ENCODE measurements around the gene SFI1.
A peak's percentile ranks its signal among the peaks of the same experiment; 100 is the strongest.
"Not testable (repeated sequence)": the region's sequence is repeated elsewhere in the genome, so short reads cannot be mapped to it uniquely, and the experiment has no call there.

The SFI1 gene, protein sequence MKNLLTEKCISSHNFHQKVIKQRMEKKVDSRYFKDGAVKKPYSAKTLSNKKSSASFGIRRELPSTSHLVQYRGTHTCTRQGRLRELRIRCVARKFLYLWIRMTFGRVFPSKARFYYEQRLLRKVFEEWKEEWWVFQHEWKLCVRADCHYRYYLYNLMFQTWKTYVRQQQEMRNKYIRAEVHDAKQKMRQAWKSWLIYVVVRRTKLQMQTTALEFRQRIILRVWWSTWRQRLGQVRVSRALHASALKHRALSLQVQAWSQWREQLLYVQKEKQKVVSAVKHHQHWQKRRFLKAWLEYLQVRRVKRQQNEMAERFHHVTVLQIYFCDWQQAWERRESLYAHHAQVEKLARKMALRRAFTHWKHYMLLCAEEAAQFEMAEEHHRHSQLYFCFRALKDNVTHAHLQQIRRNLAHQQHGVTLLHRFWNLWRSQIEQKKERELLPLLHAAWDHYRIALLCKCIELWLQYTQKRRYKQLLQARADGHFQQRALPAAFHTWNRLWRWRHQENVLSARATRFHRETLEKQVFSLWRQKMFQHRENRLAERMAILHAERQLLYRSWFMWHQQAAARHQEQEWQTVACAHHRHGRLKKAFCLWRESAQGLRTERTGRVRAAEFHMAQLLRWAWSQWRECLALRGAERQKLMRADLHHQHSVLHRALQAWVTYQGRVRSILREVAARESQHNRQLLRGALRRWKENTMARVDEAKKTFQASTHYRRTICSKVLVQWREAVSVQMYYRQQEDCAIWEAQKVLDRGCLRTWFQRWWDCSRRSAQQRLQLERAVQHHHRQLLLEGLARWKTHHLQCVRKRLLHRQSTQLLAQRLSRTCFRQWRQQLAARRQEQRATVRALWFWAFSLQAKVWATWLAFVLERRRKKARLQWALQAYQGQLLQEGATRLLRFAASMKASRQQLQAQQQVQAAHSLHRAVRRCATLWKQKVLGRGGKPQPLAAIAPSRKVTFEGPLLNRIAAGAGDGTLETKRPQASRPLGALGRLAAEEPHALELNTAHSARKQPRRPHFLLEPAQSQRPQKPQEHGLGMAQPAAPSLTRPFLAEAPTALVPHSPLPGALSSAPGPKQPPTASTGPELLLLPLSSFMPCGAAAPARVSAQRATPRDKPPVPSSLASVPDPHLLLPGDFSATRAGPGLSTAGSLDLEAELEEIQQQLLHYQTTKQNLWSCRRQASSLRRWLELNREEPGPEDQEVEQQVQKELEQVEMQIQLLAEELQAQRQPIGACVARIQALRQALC

DNA sequence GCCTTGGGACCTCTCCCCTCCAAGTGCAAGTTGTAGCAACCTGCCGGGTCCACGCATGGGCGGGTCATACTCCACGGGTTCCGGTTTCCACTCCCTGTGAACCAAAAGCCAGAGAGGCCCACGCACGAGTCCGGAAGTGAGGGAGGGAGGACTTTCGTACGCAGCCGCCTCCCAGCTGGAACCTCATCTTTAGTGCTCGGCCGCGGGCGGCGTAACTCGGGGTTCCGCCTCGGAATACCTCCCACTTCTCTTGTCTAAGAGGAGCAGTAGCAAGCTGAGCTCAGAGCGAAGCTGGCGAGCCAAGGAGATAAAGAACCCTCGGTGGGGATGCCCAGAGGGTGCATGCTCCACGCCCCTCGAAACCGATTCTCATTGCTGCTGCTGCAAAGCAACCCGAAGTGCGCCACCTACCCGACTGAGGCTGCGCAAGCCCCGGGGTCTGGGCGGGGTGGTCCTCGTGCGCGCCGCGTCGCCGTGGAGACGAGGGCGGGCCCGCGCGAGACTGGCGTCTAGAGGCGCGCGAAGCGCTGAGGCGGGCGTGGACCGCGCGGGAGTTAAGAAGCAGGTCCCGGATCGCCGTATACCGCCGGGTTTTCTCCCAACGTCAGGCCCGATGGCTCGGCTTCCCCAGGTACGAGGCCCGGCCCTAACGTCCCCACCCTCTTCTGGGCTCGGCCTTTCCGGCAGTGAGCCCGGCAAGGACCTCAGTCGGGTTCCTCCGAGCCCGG lies at the start of gene SFI1:
Gene SFI1, plus strand, starts transcription at position 530 of the 728 bp plus-strand sequence. CDS start 11,749 bp downstream, outside the sequence.
- DNase-seq, result peak; percentile 83

DNA sequence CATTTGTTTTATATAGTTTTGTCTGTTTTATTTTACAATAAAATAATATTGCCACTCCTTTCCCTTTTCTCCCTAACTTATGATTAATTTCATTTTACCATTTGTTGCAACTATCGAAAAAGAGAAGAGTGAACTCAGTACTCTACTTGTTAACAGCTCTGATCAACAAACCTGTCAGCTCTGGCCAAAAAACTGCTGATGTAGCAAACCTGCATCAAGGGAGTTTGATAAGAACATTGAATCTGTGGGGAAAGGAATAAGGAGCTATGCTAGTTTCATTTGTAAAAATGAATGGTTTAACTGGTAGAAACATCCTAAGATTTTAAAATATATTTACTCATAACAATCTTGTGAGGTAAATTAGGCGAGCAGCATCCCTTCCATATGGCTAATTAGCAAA lies 49.6 kb upstream of the SFI1 start:
- DNase-seq, result no peak

DNA sequence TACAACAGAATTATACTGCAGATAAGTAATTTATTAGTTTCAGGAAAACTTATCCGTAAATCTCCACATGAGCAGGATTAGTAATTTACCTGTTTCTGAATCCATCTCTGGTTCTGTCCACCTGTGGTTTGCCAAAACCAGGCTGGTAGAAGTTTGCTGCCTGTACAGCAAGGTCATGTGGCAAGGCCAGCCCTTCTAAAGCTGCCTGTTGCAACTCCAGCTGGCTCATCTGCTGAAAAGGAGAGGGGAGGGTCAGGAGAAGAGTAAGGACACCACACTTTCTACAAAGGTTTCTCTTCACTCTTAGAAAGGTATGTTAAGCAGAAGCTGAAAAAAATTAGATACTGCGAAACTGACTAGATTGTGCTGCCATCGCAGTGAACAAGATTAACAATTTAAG lies 49.0 kb upstream of the SFI1 start:
- no peak for DNase-seq

DNA sequence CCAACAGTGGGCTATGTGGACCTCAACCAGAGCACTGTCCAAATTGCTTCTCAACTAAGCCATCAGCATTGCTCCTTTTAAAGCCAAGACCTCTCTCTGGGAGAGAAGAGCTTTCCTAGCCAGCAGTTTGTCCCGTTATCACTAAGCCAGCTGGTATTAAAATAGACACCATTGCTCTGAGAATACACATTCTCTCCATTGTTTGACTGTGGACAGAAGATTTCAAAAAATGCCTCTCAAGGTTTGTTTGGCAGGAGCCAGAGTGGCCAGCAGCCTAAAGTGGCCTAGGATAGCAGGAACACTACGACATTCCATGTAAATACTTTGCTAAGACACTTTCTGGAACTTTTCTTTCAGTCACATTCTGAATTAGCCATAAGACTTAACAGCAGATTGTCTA lies 48.0 kb upstream of the SFI1 start:
- no peak for DNase-seq

DNA sequence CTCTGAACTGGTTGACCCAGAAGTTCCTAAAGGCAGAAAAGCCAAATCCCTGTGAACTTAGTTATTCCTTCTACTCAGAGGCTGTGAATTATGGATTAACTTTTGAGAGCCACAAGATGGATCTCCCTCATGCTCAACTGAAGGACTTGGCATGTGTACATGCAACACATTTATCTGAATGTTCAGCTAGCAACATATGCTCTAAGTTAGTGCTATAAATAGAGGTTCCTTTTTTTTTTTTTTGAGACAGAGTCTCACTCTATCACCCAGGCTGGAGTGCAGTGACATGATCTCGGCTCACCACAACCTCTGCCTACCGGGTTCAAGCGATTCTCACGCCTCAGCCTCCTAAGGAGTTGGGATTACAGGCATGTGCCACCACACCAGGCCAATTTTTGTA lies 46.8 kb upstream of the SFI1 start:
- no peak for DNase-seq

DNA sequence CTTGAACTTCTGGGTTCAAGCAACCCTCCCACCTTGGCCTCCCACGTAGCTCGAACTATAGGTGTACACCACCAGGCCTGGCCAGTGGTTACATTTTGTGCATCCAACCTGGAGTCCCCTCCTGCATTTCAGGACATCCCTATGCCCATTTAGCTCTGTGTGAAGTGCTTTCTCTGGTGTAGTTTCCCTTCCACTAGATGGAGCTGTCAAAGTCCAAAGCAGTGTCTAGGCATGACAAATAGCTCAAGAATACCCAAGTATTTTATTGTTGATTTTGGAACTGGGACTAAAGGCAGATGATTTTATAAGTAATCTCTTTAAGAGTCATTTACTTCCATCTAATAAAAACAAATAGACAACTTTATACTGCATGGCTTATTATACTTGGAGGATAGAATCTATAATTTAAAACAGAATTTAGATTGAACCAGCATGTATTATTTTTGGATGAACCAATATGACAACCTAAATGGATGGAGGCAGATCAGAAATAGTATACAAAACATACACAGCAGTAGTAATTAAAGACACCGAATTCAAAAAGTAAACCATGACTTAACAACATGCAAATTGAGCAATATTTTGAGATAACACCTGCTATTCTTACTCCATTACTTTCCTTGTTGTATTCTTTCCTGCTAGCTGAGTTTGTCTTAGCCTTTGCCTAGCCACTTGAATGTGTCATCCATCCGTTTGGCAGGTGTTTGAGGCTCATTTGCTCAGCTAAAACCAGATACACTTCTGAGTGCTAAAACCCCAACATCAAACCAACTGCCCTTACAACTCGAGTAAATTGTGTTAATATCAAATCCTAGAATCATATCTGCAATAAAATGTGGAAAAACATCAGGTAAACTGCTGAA lies 44.4 kb upstream of the SFI1 start:
- DNase-seq, result no peak

DNA sequence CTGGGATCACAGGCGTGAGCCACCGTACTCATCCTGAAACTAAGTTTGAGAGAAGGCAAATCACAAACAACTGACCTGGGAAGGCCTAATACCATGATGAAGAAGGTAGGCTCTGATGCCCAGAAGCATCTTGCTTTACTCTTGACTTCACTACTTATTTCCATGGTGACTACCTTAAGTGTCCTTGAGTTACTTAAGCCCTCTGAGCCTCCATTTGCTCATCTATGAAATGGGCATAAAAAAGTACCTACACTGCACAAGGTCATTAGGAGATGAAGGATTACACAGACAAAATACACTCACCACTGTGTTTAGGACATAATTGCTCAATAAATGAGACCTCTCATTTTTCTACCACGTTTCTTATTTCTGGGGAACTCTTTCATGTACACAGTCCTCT lies 34.6 kb upstream of the SFI1 start:
- no peak for DNase-seq

DNA sequence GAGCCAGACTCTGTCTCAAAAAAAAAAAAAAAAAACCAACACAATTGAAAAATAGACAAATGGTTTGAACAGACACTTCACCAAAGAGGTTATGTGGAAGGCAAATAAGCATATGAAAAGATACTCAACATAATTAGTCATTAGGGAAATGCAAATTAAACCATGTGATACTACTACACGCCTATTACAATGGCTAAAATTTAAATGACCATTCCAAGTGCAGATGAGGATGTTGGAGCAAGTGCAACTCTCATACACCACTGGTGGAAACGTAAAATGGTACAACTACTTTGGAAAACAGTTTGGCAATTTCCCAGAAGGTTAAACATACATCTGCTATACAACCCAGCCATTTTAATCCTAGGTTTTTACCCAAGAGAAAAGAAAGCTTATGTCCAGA lies 31.0 kb upstream of the SFI1 start:
- no peak for DNase-seq

DNA sequence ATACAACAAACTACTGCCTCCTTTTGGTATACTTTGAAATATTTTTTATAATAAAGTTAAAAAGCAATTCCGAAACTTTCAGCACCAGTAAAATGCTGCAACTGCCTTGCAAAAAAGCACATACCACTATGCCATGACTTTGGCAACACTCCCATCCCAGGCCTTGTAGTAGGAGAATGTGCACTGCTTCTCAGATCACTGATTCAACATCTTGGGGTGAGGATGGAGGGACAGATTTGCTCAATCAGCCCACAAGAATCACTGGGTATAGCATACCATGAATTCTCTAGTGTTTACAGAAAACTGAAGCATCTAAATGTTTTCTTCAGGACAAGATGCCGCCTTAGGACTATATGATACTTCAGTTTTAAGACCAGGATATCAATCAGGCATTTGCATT lies 21.6 kb upstream of the SFI1 start:
- no peak for DNase-seq

DNA sequence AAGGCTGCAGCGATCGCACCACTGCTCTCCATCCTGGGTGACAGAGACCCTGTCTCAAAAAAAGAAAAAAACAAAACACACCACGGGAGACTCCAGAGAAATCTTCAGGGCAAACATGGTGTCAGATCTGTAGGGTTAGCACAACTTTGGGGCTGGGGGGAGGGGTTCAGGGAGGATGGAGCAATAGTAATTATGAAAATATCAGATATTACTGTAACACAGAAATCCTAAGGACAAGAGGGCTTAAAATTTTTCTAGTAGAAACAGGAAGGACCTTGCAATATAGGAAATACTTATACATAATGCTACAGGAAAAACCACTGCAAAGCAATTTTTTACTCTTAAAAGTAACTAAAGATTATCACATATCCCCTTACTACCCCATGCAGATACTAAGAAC lies 20.5 kb upstream of the SFI1 start:
- no peak for DNase-seq

DNA sequence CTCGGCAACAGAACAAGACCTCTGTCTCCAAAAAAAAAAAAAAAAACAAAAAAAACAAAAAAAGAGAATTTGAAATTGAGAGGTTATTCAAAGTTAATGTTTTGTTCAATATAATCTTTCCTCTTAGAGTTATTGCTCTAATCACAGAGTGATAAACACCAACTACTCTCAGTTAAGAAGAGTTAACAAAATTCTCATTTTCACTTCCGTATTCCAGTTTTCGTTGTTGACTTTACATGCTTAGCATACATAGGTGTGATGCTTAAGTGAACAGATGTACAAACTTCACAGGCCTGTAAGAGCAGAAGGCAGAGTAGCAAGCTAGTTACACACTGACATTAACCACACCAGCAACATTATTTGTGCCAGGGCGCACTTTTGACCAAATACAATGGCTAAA lies 19.0 kb upstream of the SFI1 start:
- DNase-seq, result no peak

DNA sequence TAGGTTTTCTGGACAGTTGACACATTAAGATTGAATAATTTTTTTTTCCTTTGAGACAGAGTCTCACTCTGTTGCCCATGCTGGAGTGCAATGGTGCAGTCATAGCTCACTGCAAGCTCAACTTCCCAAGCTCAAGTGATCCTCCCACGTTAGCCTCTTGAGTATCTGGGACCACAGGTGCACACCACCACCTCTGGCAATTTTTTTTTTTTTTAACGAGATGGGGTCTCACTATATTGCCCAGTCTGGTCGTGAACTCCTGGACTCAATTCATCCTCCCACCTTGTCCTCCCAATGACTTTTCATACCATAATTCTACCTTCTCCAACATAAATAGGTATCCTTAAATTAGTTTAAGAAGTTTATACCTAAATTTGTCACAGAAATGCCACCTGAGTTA lies 15.2 kb upstream of the SFI1 start:
- DNase-seq, result no peak

DNA sequence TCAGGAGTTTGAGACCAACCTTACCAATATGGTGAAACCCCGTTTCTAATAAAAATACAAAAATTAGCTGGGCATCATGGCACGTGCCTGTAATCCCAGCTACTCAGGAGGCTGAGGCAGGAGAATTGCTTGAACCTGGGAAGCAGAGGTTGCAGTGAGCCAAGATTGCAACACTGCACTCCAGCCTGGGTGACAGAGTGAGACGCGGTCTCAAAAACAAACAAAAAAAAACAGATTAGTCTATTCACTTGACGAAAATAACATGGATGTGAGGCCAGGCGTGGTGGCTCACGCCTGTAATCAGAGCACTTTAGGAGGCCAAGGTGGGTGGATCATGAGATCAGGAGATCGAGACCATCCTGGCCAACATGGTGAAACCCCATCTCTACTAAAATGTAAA lies 13.9 kb upstream of the SFI1 start:
- not testable (repeated sequence) for DNase-seq

DNA sequence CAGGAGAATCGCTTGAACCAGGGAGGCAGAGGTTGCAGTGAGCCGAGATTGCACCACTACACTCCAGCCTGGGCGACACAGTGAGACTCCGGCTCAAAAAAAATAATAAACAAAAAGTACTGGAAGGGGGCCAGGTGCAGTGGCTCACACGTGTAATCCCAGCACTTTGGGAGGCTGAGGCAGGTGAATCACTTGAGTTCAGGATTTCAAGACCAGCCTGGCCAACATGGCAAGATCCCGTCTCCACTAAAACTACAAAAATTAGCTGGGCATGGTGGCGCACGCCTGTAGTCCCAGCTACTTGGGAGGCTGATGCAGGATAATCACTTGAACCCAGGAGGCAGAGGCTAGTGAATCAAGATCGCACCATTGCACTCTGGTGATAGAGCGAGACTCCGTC lies 10.0 kb upstream of the SFI1 start:
- DNase-seq, result not testable (repeated sequence)

DNA sequence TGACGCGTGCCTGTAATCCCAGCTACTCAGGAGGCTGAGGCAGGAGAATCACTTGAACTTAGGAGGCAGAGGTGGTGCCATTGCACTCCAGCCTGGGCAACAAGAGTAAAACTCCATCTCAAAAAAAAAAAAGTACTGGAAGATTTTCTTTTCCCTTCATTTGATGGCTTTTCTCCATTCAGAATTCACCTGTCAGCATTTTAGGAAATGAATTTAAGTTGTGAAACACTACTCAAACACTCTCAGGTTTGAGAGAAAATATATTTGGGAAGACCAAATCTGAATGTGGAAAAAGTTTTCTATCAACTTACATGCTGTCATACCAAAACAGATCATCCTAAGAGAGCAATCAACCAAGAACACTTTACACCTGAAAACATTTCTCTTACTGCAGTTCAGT lies 9.4 kb upstream of the SFI1 start:
- no peak for DNase-seq

DNA sequence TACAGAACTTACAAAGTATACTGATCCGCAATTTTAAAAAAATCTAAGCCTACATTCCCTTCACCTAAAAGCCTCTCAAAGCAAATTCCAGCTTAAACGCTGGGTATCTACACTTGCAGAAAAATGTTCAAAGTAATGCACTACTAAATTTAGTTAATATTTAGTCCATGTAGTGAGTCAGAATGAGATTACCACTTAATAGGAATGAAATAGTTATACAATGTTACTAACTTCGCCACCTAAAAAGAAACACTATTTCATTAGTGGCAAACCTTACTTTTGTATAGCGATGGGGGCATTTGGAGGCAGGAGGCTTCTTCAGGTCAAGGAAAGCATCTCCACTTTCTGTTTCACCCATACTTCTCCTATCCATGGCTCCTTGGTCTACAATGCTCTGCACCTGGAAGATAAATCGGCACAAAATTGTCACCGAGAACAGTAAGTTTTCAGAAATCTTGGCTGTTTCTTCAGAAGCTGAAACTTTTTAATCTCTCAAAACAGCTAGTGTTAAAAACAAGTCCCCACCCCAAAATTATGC lies 7.9 kb upstream of the SFI1 start:
- DNase-seq, result no peak

DNA sequence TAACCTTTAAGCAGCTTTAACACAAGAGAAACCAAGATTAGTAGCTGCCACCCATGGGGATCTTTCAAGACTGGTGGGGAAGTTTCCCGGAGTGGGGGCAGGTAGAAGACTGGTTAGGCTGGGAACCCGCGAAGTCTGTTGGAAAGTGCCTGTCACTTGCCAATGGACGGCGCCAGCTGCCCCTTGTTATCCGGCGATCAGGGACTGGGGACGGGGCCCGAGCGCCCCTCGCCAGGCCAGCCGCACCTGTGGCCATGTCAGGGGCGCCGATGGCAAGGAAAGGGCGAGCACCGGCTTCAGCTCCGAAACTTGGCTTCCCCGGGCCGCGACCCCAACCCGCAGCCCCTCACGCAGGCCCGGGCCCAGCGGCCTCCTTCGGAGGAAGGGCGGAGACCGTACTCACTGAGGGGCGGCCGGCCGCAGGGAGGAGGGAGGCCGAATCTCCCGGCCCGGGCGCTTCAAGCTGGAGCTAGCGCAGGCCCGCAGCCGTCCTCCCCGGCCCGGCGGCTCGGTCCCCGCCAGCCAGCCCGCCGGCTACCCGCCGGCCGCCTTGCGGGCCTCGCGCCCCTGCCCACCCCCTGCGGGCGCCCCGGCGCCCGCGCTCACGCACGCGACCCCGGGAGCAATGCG lies 7.2 kb upstream of the SFI1 start:
- DNase-seq, result no peak

DNA sequence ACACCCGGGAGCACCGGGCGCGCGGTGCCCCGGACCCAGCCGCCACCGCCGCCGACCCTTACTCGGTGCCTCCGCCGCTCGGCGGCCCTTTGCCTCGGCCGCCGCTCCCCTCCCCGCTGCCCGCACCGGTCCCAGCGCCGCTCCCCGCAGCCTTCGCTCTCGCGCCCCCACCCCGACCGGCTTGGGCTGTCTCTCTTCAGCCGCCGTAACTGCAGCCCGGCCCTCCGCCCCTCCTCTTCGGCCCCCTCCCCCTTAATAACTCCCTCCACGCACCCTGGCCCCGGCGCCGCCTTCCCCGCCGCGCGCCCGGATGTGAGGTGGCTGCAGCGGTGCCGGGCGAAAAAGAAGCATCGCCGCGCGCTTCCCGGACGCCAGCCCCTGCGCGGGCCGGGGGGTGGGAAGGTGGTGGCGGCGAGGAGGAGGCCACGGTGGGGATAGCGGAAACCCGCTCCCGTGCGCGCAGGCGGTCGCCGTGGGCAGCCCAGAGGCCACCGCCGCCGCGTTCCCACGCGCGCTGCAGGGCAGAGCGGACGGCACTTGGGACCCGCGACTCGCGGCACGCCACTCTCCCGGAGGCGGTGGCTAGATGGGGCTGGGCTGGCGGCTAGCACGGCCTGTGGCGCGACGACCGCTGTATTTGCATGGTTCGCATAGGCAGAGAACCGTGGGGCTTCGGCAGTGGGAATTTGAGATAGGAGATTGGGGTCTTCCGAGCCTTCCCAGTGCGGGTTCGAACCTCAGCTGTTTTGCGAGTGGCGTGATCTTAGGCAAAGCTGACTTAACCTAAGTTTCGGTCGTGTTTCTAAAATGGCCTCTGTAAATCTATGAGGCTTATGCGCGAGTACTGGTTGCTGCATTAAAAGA lies 6.5 kb upstream of the SFI1 start, which contains the start of gene EIF4ENIF1:
Gene EIF4ENIF1, minus strand, starts transcription at position 211 of the 864 bp plus-strand sequence. CDS start 1,124 bp downstream, outside the sequence.
- DNase-seq, result peak; percentile 40

DNA sequence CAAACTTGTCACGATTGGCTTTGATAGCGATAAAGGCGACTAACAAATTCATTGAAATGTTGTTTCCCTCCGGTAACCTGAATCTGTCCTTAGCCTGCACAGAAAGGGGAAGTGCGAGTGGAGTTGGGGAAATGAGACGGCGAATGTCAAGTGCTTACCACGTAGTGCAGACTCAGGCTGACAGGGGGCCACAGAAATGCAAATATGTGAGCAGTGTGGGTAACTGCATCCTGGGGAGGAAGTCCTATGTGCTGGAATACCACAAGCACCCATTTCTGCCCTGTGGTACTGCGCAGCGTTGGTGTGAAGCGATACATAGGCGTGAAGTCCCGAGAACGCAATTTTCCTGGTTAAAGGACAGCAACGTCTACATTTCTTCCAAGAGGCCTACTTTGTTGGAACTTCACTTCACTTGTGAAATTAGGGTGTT lies 5.8 kb upstream of the SFI1 start:
- DNase-seq, result peak; percentile 46
